Coronary artery (tissue), 2 donors: ENCODE measurements around the gene SSU72.

Experiments used
- DNase-seq: peaks from one replicate; pipeline ENCODE4 v3.0.0-alpha.2; 2017; ENCODE audit warnings: low spot score
- H3K27ac ChIP-seq, 2 donors: fragments of 200-600 bp; sonication (generic); one replicate each; pipeline ENCODE4 v1.5.1; 2016 to 2019
- H3K4me3 ChIP-seq: fragments of 200-600 bp; sonication (generic); 2 replicates; pipeline ENCODE4 v1.5.1; 2016; ENCODE audit warnings: mild to moderate bottlenecking, moderate library complexity
- TF ChIP-seq, protein P1 (sequence below): fragments of 200-600 bp; sonication (generic); IDR thresholded peaks from one replicate; pipeline ENCODE4 v1.5.1; 2019; ENCODE audit warnings: antibody characterized with exemption

SSU72 gene

DNA sequence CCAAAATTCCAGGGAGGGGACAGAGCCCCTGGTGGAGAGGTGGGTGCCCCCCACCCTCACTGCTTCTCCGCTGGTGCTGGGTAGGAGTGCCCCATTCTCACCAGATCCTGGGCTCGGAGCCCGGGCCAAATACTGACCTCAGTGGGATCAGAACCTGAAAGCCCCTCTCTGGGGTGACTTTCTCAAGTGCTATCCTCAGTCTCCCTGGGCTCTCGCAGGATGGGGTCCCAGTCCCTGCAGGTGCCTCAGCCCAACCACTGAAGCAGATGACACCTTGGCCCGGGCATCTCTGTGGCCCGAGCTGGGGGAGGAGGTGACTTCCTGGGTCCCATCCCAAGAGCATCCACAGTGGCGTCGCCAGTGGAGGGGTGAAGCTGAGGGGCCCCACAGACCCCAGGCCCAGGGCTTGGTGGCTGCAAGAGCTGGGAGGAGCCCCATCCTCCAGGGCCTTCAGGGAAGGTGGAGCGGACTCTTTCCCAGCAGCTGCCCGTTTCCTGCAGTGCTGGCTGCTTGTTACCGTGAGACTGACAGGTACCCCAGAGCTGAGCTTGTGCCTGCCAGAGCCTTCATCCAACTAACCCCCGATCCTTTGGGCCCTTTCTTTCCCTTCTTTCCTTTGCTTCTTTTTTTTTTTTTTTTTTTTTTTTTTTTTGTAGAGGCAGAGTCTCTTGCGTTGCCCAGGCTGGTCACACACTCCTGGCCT lies 29.2 kb upstream of the SSU72 start:
- no peak overlapping the region for H3K4me3 ChIP-seq
- no peak for DNase-seq
- TF ChIP-seq, protein P1, sequence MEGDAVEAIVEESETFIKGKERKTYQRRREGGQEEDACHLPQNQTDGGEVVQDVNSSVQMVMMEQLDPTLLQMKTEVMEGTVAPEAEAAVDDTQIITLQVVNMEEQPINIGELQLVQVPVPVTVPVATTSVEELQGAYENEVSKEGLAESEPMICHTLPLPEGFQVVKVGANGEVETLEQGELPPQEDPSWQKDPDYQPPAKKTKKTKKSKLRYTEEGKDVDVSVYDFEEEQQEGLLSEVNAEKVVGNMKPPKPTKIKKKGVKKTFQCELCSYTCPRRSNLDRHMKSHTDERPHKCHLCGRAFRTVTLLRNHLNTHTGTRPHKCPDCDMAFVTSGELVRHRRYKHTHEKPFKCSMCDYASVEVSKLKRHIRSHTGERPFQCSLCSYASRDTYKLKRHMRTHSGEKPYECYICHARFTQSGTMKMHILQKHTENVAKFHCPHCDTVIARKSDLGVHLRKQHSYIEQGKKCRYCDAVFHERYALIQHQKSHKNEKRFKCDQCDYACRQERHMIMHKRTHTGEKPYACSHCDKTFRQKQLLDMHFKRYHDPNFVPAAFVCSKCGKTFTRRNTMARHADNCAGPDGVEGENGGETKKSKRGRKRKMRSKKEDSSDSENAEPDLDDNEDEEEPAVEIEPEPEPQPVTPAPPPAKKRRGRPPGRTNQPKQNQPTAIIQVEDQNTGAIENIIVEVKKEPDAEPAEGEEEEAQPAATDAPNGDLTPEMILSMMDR = no peak
- no peak overlapping the region for H3K27ac ChIP-seq

DNA sequence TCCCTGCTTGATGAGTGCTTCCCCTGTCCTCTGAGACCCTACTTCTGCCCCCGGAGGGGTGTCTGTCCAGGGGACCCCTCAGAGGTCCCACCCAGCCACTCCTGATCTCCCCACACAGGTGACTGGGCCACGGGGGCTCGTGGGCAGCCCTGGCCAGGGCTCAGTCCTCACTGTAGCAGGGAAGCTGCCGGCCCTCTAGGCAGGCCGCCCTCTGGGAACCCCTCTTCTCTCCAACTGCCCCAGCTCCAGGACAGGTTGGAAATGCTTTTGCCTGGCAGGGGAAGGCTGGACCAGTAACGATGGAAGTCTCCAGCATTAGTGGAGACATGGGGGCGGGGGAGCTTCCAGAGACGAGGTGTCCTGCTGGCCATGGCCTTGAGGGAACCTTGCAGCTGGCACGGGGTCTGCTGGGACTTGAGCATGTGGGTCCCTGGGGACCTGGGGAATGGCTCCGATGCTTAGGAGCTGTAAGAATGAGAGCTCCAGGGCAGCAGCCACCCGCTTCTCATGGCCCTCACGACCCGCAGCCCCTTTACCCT lies 28.4 kb upstream of the SSU72 start:
- H3K4me3 ChIP-seq = no peak overlapping the region
- TF ChIP-seq, protein P1 = no peak
- no peak overlapping the region for H3K27ac ChIP-seq
- DNase-seq = no peak

DNA sequence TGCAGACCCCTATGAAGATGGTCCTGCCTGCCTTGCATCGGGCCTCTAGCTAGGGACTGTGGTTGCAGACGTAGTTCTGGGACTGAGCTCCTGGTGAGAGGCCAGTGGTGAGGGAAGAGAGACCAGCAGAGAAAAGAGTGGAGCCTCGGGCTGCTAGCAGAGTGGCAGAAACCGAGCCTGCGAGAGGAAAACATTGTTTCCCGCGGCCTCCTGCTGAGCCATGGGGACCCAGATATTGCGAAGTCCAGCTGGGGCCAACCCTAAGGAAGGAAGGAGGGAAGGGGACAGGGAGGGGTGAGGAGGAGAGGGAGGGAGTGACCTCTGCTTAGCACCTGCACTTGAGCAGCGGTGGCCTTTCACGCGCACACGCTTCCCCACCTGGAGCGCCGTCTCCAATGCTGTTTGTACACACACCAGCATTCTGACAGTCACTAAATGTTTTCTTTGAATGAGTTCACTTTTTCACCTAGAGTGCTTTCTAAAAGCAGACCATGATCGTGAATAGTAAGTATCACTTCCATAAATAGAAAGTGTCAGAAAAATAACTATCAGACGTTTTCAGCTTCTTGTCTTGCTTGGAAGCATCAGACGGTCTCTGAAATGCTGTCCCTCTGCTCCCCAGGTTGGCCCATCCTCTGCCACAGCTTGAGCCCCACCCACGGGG lies 27.8 kb upstream of the SSU72 start:
- no peak for DNase-seq
- TF ChIP-seq, protein P1 = no peak
- no peak overlapping the region for H3K4me3 ChIP-seq
- no peak overlapping the region for H3K27ac ChIP-seq

DNA sequence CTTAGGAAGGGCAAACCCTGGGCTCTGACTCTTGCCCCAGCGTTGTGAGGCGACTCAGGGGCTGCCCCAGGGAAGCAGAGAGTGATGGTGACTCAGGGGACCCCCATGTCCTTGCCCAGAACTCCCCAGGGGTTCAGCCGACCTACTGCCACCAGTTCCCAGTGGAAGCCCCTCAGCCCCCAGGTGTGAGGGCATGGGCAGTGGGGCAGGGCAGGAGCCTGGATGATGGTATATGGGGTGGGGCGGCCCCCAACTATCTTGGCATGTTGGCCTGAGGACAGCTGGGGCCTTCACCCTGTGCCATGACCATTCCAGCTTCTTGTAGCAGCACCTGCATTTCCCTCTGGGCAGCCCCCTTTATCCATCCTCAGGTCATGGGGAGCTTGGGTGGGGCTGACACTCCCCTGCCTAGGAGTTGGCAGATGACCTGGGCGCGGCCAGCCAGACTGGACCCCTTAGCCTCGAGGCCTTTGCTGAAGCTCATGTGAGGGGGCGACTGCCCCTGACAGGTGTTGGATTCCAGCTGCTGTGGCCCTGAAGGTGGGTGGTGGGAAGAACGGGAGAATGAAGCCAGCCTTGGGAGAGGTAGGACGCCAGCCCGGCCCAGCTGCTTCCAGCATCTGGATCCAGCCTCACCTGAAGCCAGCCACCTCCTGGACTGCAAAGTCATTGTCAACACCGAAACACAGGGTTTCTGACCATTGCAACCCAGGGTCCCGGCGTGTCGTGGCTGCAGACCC lies 27.1 kb upstream of the SSU72 start:
- Histone ChIP-seq H3K4me3 (no peak overlapping the region), H3K27ac (no peak overlapping the region)
- TF ChIP-seq, protein P1 = no peak
- no peak for DNase-seq

DNA sequence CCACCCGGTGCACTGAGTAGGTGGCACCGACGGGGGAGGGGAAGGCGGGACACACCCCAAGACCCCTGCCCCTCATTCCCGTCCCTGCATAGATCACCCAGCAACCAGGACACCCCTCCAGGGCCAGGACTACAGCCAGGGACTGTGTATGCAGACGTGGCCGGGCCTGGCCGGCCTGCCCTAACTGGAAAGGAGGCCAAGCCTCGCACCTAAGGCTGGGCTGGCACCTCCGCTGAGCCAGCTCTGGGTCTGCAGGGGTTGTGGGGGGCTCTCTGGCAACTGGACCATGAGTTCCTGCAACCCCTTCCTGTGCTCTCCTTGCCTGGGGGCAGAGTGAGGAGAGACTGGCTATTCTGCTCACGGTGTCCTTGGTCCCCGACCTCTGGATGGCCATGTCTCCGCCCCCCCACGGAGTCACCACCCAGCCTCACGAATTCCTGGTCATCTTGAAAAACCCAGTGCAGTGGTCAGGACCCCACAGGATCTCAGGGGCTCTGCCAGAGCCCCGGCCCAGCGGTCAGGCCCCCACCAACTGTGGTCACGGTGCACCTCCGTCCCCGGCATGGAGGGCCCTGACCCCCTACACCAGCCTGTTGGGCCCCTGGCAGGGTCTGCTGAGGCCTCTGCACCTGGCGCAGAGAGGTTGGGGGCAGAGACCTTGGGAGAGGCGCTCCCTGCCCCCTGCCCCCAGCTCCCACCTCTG lies 26.3 kb upstream of the SSU72 start:
- TF ChIP-seq, protein P1 = no peak
- Histone ChIP-seq H3K4me3 (peak overlapping the region; percentile 74), H3K27ac (no peak overlapping the region)
- no peak for DNase-seq

DNA sequence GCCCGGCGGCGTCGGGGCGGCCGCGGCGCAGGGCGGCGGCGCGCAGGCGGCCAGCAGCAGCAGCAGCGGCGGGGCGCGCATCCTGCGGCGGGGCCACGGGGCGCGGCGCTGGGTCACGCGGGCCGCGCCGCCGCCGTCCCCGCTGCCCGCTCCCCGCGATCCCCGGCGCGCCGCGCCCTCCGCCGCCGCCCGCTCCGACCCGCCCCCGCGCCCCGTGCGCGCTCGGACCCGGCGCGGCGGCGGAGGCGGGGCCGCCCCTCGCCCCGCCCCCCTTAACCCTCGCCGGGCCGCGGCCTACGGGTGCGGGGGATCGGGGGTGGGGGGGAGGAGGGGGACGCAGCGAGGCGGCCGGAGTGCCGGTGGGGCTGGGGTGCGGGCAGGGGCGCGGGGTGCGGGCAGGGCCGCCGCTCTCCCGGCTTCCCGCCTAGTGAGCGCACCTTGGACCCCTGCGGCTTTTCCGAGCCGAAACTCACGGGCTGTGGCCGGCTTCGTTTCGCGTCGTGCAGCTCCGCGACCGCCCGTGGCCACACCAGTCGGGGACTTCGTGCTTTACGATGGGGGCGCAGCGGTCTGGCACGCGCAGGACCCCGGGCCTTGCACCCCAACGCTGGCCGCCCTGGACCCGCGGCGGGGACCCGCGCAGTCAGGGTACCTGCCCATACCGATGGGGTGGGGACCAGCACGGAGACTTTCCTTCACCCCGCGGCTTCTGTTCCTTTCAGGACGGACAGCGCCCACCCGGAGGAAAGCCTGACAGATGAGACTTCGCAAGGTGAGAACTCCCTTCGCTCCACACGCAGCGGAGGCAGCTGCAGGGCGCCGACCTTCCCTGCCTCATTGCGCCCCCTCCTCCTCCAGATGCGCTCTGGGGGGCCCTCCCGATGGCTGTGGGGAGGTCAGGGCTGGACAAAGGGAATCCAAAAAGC lies 25.5 kb upstream of the SSU72 start, which contains the start of gene FNDC10:
Gene FNDC10, minus strand, starts transcription at position 201 of the 926 bp plus-strand sequence. Its CDS starts 120 bp downstream, at position 81.
- Histone ChIP-seq H3K27ac (no peak within 1 kb of the TSS), H3K4me3 (peak within 1 kb of the TSS; percentile 74)
- no peak for DNase-seq
- TF ChIP-seq, protein P1 = no peak
